ENCODE measurements around the gene NRP2. TPM values are rescaled to one million over a fixed set of nuclear protein-coding genes. Genes with fewer than 3 reads are reported as not detected.

NRP2 gene
- total RNA-seq, 4 donors from 2014 or later = 35.1 to 146 (median 63.9) TPM

DNA sequence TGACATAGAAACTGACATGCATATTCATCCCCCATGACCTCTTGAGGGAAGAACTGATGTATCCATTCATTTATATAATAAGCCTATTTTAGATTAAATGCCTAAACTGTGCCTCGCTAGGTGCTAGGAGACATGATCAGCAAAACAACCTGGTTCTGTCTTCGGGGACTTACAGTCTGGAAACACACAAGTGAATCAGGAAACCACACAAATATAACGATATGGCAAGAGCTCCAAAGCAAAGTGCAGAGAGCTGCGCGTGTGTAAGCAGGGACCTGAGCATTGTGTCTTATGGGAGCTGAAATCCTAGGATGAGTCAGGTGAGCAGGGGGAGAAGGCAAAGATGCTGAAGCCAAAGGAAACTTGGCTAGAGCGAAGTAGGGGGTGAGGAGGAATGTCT, 120.6 kb downstream of the NRP2 start:
- TF ChIP-seq POLR2A (IDR thresholded peaks at IDR 0.05) = no peak
- no peak overlapping the region for H3K4me3 ChIP-seq
- in situ Hi-C loops (cut with MboI; ENCODE audit: low pct_ligation_motif_present in 1 of 4, low pct_unique_long_range_greater_than_20kb in 1 of 4, low sequenced_read_pairs in 3 of 4) (no loop called here), intact Hi-C loops (cut with DNase I; ENCODE audit: low total_unique reads) (no loop called here)
- 75 to 76% methylated on average over 6 of the region's 6 CpGs for WGBS, 2 donors (ENCODE audit: low coverage in 1 of 2)
- no peaks in the 10 kb centered on the region for H3K36me3 ChIP-seq
- H3K27ac ChIP-seq = peak overlapping the region in 2 of 4 donors; percentile 80 to 87
- no peaks in the 10 kb centered on the region for H3K27me3 ChIP-seq
- peaks cover 0 to 17% (median 16%) of the 10 kb centered on the region in 4 donors for H3K4me1 ChIP-seq
- DNase-seq = no peak
- H3K9me3 ChIP-seq = no peaks in the 10 kb centered on the region

DNA sequence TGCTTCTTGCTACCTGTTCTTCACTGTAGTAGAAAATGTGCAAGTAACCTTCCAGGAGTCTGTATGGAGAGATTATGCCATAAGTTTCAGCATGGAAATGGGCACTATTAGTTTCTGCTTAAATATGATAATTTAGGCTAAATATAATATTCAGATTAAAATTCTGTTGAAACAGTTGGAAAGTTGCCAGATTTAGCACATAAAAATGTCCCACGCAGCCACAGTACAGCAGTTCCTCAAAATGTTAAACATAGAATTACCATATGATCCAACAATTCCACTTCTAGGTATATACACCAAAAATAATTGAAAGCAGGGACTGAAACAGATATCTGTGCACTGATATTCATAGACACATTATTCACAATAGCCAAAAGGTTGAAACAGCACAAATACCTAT, 121.2 kb downstream of the NRP2 start:
- Histone ChIP-seq H3K27me3 (no peaks in the 10 kb centered on the region), H3K9me3 (no peaks in the 10 kb centered on the region), H3K4me1 (peaks cover 0 to 17% (median 16%) of the 10 kb centered on the region in 4 donors), H3K27ac (no peak overlapping the region), H3K4me3 (no peak overlapping the region), H3K36me3 (no peaks in the 10 kb centered on the region)
- WGBS, 2 donors (ENCODE audit: low coverage in 1 of 2) = 74 to 82% methylated on average over 1 of the region's 1 CpG
- intact Hi-C loops (cut with DNase I; ENCODE audit: low total_unique reads) (no loop called here), in situ Hi-C loops (cut with MboI; ENCODE audit: low pct_ligation_motif_present in 1 of 4, low pct_unique_long_range_greater_than_20kb in 1 of 4, low sequenced_read_pairs in 3 of 4) (no loop called here)
- TF ChIP-seq POLR2AphosphoS5 (IDR thresholded peaks at IDR 0.05) (no peak), EP300 (IDR thresholded peaks at IDR 0.05; ENCODE audit: low read depth) (no peak), POLR2A (IDR thresholded peaks at IDR 0.05) (no peak)
- TF ChIP-seq, protein P1, sequence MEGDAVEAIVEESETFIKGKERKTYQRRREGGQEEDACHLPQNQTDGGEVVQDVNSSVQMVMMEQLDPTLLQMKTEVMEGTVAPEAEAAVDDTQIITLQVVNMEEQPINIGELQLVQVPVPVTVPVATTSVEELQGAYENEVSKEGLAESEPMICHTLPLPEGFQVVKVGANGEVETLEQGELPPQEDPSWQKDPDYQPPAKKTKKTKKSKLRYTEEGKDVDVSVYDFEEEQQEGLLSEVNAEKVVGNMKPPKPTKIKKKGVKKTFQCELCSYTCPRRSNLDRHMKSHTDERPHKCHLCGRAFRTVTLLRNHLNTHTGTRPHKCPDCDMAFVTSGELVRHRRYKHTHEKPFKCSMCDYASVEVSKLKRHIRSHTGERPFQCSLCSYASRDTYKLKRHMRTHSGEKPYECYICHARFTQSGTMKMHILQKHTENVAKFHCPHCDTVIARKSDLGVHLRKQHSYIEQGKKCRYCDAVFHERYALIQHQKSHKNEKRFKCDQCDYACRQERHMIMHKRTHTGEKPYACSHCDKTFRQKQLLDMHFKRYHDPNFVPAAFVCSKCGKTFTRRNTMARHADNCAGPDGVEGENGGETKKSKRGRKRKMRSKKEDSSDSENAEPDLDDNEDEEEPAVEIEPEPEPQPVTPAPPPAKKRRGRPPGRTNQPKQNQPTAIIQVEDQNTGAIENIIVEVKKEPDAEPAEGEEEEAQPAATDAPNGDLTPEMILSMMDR (IDR thresholded peaks at IDR 0.05) = no peak
- no peak for DNase-seq

DNA sequence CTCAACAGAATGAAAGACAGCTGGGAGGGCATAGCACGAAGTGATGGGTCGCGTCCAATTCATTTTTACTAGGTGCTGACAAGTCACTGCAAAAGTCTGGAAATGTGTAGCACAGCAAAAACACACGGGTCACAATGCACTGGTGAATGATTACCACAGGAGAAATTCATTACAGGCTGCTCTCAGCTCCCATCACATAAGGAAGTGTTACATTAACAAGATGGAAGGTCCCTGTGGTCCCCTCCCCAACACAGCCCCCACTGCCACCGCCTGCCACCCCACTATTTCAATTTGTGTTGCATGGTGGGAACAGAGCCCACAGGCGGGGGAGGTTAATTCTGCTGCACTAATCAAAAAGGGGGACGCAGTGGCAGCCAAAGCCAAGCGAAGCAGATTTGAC, 122.8 kb downstream of the NRP2 start:
- in situ Hi-C loops (cut with MboI; ENCODE audit: low pct_ligation_motif_present in 1 of 4, low pct_unique_long_range_greater_than_20kb in 1 of 4, low sequenced_read_pairs in 3 of 4) (no loop called here), intact Hi-C loops (cut with DNase I; ENCODE audit: low total_unique reads) (no loop called here)
- Histone ChIP-seq H3K27me3 (no peaks in the 10 kb centered on the region), H3K36me3 (no peaks in the 10 kb centered on the region), H3K4me3 (no peak overlapping the region), H3K9me3 (no peaks in the 10 kb centered on the region), H3K4me1 (peaks cover 0 to 17% (median 16%) of the 10 kb centered on the region in 4 donors), H3K27ac (no peak overlapping the region)
- WGBS, 2 donors (ENCODE audit: low coverage in 1 of 2) = 89% methylated on average over 8 of the region's 8 CpGs; no CpG with 5 or more reads in 1 of the 2 donors
- TF ChIP-seq, protein P1 (IDR thresholded peaks at IDR 0.05) = no peak
- TF ChIP-seq POLR2AphosphoS5 (IDR thresholded peaks at IDR 0.05) (no peak), POLR2A (IDR thresholded peaks at IDR 0.05) (no peak), EP300 (IDR thresholded peaks at IDR 0.05; ENCODE audit: low read depth) (no peak)
- DNase-seq = no peak

DNA sequence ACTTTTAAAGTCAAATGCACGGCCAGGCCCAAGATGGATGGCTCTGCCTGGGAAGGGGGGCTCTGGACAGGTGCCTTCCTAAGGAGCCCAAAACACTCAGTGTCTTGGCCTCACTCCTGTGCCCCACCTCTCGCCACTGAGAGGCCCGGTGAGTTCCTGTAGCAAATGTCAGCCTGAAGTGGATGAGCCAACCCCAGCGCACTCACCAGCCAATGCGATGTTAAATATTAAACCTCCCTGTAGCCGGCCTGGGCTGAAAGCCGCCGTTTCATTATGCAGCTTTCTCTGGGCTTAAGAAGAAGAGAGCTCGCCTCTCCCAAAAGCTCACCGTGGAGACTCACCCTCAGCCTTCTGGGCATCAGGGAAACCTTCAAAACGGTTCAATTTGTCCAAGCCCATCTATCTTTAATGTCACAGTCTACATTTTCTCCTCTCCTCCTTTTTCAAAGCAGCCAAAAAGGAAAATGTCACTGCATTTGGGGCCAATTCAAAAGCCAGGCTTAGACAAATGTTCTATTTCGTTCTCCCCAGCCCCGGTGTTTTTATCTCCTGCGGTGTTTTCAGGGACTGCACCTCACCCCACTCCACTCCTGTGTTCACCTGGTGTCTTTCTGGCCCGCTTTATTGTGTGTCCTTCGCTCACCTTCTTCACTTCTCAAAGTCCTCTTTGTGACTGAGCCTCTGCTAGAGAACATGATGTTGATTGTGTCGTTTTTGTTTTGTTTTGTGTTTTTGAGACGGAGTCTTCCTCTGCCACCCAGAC, 124.0 kb downstream of the NRP2 start:
- in situ Hi-C loops (cut with MboI; ENCODE audit: low pct_ligation_motif_present in 1 of 4, low pct_unique_long_range_greater_than_20kb in 1 of 4, low sequenced_read_pairs in 3 of 4) (no loop called here), intact Hi-C loops (cut with DNase I; ENCODE audit: low total_unique reads) (no loop called here)

More for the DNA sequence above, 124.0 kb downstream of the NRP2 start:
- no peak for TF ChIP-seq POLR2AphosphoS5 (IDR thresholded peaks at IDR 0.05)
- no peak for TF ChIP-seq POLR2A (IDR thresholded peaks at IDR 0.05)
- TF ChIP-seq, protein P1 (IDR thresholded peaks at IDR 0.05) = no peak
- TF ChIP-seq EP300 (IDR thresholded peaks at IDR 0.05; ENCODE audit: low read depth) = no peak
- DNase-seq = peak; percentile 52
- Histone ChIP-seq H3K36me3 (no peaks in the 10 kb centered on the region), H3K4me3 (no peak overlapping the region), H3K4me1 (peaks cover 0 to 12% (median 7%) of the 10 kb centered on the region in 4 donors), H3K27ac (no peak overlapping the region), H3K9me3 (no peaks in the 10 kb centered on the region), H3K27me3 (no peaks in the 10 kb centered on the region)
- WGBS, 2 donors (ENCODE audit: low coverage in 1 of 2) = 59 to 67% methylated on average over 4 to 18 of the region's 18 CpGs

Measured in transverse colon (tissue), 4 donors.